DND-41 (cell line): ENCODE data around the gene ECPAS.

Source experiments
- ATAC-seq: fragments of 200-7000 bp; cut with Tn5 transposase; 3 replicates; pipeline ENCODE4 v1.9.1; 2021; ENCODE audit warnings: low read depth; ENCODE audit not compliant: insufficient read depth
- DNase-seq: peaks from one replicate; pipeline ENCODE4 v3.0.0-alpha.2; 2020
- H2AFZ ChIP-seq: 2 replicates; pipeline ENCODE4 v1.6.0; 2012; ENCODE audit warnings: low read depth, low read length
- H3K27ac ChIP-seq: 2 replicates; pipeline ENCODE4 v1.5.1; 2012; ENCODE audit warnings: low read length, inconsistent platforms
- H3K27me3 ChIP-seq: fragments of 200-600 bp; sonication (generic); 2 replicates; pipeline ENCODE4 v1.6.0; 2012; ENCODE audit warnings: low read length, mild to moderate bottlenecking, inconsistent platforms; ENCODE audit not compliant: insufficient read depth, poor library complexity
- H3K36me3 ChIP-seq: 2 replicates; pipeline ENCODE4 v1.5.1; 2012; ENCODE audit warnings: low read length, inconsistent platforms; ENCODE audit not compliant: insufficient read depth
- H3K4me1 ChIP-seq: 2 replicates; pipeline ENCODE4 v1.5.1; 2012; ENCODE audit warnings: mild to moderate bottlenecking, low read length; ENCODE audit not compliant: insufficient read depth
- H3K4me2 ChIP-seq: 2 replicates; pipeline ENCODE4 v1.6.0; 2012; ENCODE audit warnings: mild to moderate bottlenecking, moderate library complexity, low read length, inconsistent platforms; ENCODE audit not compliant: insufficient read depth
- H3K4me3 ChIP-seq, 2 experiments: fragments of 200-600 bp in 1 of 2; shearing (Covaris generic) in 1 of 2; 2 replicates each; pipeline ENCODE4 v1.5.1; 2012 to 2016; ENCODE audit warnings: inconsistent platforms in 2 of 2, low read length in 2 of 2, mild to moderate bottlenecking in 2 of 2, low read depth in 1 of 2, moderate library complexity in 1 of 2
- H3K79me2 ChIP-seq: 2 replicates; pipeline ENCODE4 v1.6.0; 2012; ENCODE audit warnings: low read length, inconsistent platforms; ENCODE audit not compliant: insufficient read depth
- H3K9ac ChIP-seq: 2 replicates; pipeline ENCODE4 v1.6.0; 2012; ENCODE audit warnings: low read depth, mild to moderate bottlenecking, inconsistent platforms, low read length, moderate library complexity
- H3K9me3 ChIP-seq: 2 replicates; pipeline ENCODE4 v1.5.1; 2012; ENCODE audit warnings: low read length, moderate library complexity, mild to moderate bottlenecking, inconsistent platforms; ENCODE audit not compliant: insufficient read depth, severe bottlenecking
- H4K20me1 ChIP-seq: 2 replicates; pipeline ENCODE4 v1.6.0; 2012; ENCODE audit warnings: low read length; ENCODE audit not compliant: insufficient read depth
- CTCF ChIP-seq: IDR thresholded peaks from 2 replicates; pipeline ENCODE4 v1.5.1; 2012; ENCODE audit warnings: borderline replicate concordance, low read length, moderate library complexity, mild to moderate bottlenecking; ENCODE audit not compliant: poor library complexity, severe bottlenecking; ENCODE audit errors: extremely low read depth
- EZH2 ChIP-seq: IDR thresholded peaks from 3 replicates; pipeline ENCODE4 v1.6.1; 2012; ENCODE audit warnings: borderline replicate concordance, low read depth, mild to moderate bottlenecking, moderate library complexity, low read length, inconsistent platforms; ENCODE audit not compliant: severe bottlenecking

Gene ECPAS

DNA sequence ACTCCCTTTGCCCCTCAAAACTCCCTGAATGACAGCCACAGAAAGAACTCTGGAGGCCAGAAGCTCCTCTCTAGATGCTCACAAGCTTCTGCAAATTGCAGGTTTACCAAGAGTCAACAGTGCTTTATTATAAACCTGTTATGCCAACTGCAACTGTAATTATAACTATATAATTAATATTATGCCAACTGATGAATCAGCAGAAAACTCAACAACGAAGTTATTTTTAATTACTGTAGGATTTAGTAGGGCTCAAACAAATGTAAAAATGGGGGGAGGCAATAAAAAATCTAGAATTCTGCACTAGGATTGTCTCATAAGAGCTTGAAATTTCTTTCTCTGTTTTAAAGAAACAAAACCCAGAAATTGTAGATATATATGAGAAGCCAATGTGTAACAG, 117.2 kb downstream of the ECPAS start:
- TF ChIP-seq EZH2 (no peak), CTCF (no peak)
- H2AFZ ChIP-seq = no peak overlapping the region
- no peaks in the 10 kb centered on the region for H3K79me2 ChIP-seq
- no peak overlapping the region for H3K4me2 ChIP-seq
- ATAC-seq = no peak
- no peaks in the 10 kb centered on the region for H3K36me3 ChIP-seq
- H3K4me1 ChIP-seq = no peaks in the 10 kb centered on the region
- no peaks in the 10 kb centered on the region for H3K27me3 ChIP-seq
- no peak overlapping the region for H3K9ac ChIP-seq
- no peaks in the 10 kb centered on the region for H3K9me3 ChIP-seq
- no peak overlapping the region for H3K4me3 ChIP-seq
- no peak for DNase-seq
- no peaks in the 10 kb centered on the region for H4K20me1 ChIP-seq
- no peak overlapping the region for H3K27ac ChIP-seq

- Histone ChIP-seq H4K20me1 (no peaks in the 10 kb centered on the region), H3K27me3 (no peaks in the 10 kb centered on the region), H3K4me3 (no peak overlapping the region), H3K4me2 (no peak overlapping the region), H3K9ac (no peak overlapping the region), H2AFZ (no peak overlapping the region), H3K9me3 (no peaks in the 10 kb centered on the region), H3K4me1 (no peaks in the 10 kb centered on the region), H3K79me2 (no peaks in the 10 kb centered on the region), H3K27ac (no peak overlapping the region), H3K36me3 (no peaks in the 10 kb centered on the region)
- DNase-seq = no peak
- TF ChIP-seq CTCF = no peak
- no peak for TF ChIP-seq EZH2
- ATAC-seq = no peak
These were observed 121.7 kb downstream of the ECPAS start for GRCh38 chr9:111362526-111362925.

DNA sequence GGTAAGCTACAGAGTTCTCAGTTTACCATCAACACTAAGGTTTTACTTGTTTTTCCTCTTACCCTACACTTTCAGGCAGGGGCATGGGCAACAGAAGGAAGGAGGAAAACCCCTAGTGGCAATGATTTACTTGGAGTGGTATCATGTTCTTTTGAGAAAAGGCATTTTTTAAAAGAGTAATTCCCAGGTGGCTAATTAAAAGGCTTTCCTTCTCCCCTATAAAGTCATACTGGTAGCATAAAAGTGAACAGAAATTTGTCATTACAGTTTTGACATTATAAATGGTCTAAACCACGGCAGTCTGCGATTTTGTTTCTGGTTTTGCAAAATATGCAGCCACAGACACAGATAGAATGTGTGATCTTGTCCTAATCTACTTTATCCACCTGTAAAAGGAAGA, 123.3 kb downstream of the ECPAS start:
- ATAC-seq = no peak
- H3K9ac ChIP-seq = no peak overlapping the region
- H3K9me3 ChIP-seq = no peaks in the 10 kb centered on the region
- H2AFZ ChIP-seq = no peak overlapping the region
- no peaks in the 10 kb centered on the region for H3K27me3 ChIP-seq
- H3K36me3 ChIP-seq = no peaks in the 10 kb centered on the region
- no peak overlapping the region for H3K4me3 ChIP-seq
- no peaks in the 10 kb centered on the region for H3K4me1 ChIP-seq
- H3K4me2 ChIP-seq = no peak overlapping the region
- H3K79me2 ChIP-seq = no peaks in the 10 kb centered on the region
- DNase-seq = no peak
- no peaks in the 10 kb centered on the region for H4K20me1 ChIP-seq
- TF ChIP-seq EZH2 (no peak), CTCF (no peak)
- H3K27ac ChIP-seq = no peak overlapping the region
